Measurements from ENCODE around the gene LIN28B.

Gene LIN28B

GRCh38 chr6:105034470-105034869 is 77.6 kb downstream of the LIN28B start:
- DNase-seq (ENCODE audit: low read depth) = no peak
- no peak for TF ChIP-seq CTCF (conservative IDR thresholded peaks at IDR 0.05; ENCODE audit: low read depth, low read length)

DNA sequence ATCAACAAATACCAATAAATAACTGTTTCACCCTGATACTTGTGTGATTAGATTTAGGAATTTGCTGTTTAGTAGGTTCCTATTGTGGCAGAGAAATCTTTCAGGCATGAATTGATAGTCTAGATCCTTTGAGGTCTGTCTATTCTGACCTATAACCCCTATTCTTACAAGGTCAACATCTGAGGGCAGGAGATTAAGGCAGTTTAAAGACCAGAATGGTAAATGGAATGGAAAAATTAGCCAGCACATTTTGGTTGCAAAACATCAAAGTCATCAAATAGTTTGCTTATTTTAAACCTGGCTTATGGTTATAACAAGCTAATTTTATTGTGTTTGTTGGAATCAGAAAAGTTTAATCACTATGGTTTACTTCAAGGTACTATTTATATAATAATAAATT is 78.4 kb downstream of the LIN28B start:
- no peak for DNase-seq (ENCODE audit: low read depth)
- no peak overlapping the region for H3K4me3 ChIP-seq (ENCODE audit: low read depth, low read length)
- no peak for TF ChIP-seq CTCF (conservative IDR thresholded peaks at IDR 0.05; ENCODE audit: low read depth, low read length)

More at GRCh38 chr6:105034470-105034869, 77.6 kb downstream of the LIN28B start:
- no peak overlapping the region for H3K4me3 ChIP-seq (ENCODE audit: low read depth, low read length)

DNA sequence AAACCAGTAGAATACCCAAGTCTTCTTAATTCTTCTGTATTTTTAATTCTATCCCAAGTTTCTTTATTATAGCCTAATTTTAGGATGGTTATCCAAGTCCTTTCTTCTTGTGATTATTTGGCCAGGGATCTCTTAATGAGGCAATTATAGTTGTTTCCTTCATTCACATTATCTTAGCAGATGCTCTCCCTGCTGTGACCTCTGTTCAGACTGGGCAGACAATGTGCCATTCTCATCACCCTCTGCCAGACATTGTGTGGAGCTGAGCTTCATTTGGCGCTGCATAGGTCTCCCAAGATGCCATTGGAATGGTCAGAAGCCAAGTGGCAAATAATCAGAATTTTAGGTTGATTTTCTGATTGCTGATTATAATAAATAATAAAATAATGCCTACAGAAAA is 79.4 kb downstream of the LIN28B start:
- no peak for DNase-seq (ENCODE audit: low read depth)
- no peak for TF ChIP-seq CTCF (conservative IDR thresholded peaks at IDR 0.05; ENCODE audit: low read depth, low read length)

GRCh38 chr6:105038259-105038658 is 81.4 kb downstream of the LIN28B start:
- no peak for TF ChIP-seq CTCF (conservative IDR thresholded peaks at IDR 0.05; ENCODE audit: low read depth, low read length)
- no peak for DNase-seq (ENCODE audit: low read depth)
- no peak overlapping the region for H3K4me3 ChIP-seq (ENCODE audit: low read depth, low read length)

More for the DNA sequence above, 79.4 kb downstream of the LIN28B start:
- no peak overlapping the region for H3K4me3 ChIP-seq (ENCODE audit: low read depth, low read length)

DNA sequence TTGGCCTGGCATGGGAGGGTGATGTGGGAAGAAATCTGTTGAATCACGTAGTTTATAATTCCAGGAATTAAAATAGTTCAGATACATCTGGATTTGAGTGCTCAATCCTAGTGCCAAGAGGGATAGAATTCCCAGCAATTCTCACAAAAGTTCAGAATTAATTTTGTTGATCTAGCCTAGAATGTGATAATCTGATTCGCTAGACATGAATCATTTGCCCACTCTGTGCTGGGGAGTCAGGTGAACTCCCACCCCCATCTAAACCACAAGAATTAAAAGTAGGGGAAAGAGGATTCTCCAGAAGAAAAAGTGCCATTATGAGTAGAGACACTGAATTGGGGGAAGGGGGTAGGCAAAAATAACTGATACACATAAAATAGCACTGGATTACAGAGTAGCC is 85.0 kb downstream of the LIN28B start:
- no peak for TF ChIP-seq CTCF (conservative IDR thresholded peaks at IDR 0.05; ENCODE audit: low read depth, low read length)
- no peak overlapping the region for H3K4me3 ChIP-seq (ENCODE audit: low read depth, low read length)
- no peak for DNase-seq (ENCODE audit: low read depth)

DNA sequence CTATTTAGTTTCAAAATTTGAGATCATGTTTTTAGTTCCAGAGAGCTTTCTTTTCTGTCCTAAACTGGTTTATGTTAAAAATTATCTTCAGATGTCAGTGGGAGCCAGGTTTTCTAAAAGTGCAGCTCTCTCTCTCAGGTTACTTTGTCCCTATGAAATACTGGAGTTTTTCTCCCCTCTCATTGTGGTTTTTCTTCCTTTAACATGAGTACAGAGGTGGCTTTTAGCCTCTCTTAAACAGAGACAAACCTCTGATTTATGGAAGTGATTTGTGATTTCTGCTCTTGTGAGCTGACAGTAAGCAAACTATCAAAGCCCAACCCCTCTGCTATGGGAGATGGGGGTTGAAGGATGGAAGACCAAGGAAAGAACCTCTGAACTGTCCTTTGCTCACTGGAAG is 85.7 kb downstream of the LIN28B start:
- H3K4me3 ChIP-seq (ENCODE audit: low read depth, low read length) = no peak overlapping the region
- DNase-seq (ENCODE audit: low read depth) = no peak
- no peak for TF ChIP-seq CTCF (conservative IDR thresholded peaks at IDR 0.05; ENCODE audit: low read depth, low read length)

GRCh38 chr6:105043979-105044378 is 87.1 kb downstream of the LIN28B start:
- no peak for DNase-seq (ENCODE audit: low read depth)
- no peak overlapping the region for H3K4me3 ChIP-seq (ENCODE audit: low read depth, low read length)
- TF ChIP-seq CTCF (conservative IDR thresholded peaks at IDR 0.05; ENCODE audit: low read depth, low read length) = no peak

Data from choroid plexus epithelial cell (primary cell).